ENCODE measurements around the gene KLHL13.
"Not testable (repeated sequence)": the region's sequence is repeated elsewhere in the genome, so short reads cannot be mapped to it uniquely, and the experiment has no call there.

The KLHL13 gene

DNA sequence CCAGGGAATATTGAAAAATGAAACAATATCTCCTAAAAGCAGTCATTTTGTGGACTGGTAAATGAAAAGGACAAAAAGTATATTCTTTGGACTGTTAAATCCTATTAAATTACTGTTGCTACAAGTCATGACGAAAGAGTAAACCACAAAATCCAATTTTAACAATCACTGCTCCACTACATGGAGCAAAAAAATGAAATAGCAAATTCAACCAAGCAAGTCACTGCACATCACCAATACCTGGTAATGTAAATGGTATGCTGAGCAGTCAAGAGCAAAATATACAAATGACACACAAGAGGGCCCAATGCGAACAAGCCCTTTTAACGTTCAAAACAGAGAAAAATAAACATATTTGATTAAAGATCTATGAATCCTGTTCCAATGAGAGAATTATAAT lies 126.2 kb downstream of the KLHL13 start:
- DNase-seq (ENCODE audit: low read depth, low spot score) = no peak

DNA sequence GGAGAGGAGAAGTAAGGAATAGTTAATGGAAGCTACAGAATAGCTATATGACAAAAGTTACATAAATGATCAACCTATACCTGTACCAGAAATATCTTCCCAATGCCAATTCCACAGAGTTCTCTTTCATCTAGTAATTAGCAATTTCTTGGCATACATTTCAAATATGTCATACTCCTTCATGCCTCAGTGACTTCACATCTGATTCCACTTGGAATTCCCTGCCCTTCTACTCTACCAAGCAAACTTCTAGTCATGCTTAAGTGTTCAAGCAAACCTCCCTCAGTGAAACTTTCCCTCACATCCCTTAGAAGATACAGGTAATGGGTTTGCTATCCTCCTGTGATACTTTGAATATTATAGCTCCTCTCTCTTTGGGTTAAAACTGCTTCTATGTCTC lies 127.1 kb downstream of the KLHL13 start:
- no peak for DNase-seq (ENCODE audit: low read depth, low spot score)

DNA sequence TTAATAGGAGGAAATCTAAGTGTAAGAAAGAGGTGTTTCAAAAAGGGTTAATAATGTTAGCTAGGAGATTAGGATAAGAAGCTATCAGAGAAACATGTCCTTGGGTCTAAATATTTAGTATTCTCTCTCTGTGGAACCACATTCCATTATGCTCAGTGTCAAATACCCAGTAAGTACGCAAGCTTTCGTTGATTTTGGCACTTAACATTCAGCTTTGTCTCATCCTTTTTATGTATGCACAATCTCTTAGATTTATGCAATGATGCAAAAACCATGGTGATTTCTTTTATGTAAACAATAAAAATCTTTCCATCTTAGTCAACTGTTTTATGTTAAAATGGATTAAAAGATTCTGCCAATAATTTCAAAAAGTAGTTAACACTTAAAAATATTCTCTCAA lies 129.2 kb downstream of the KLHL13 start:
- no peak for DNase-seq (ENCODE audit: low read depth, low spot score)

DNA sequence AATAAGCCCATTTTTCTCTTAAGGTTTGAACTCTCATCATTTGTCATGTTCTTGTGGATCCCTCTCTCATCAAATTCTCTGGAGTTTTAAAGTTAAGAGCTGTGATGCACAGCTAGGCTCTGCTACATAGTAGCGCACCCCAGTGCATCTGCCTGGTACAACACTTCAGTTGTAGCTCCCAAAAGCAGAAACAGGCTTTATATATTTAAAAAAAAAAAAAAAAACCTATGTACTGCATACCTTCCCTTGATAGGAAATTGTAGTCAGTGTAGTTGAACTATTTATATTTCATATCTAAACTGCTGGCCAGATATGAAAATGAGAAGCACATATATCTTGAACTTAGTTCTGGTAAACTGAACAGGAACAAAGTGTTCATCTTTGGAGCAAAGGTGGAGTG lies 131.4 kb downstream of the KLHL13 start:
- no peak for DNase-seq (ENCODE audit: low read depth, low spot score)

DNA sequence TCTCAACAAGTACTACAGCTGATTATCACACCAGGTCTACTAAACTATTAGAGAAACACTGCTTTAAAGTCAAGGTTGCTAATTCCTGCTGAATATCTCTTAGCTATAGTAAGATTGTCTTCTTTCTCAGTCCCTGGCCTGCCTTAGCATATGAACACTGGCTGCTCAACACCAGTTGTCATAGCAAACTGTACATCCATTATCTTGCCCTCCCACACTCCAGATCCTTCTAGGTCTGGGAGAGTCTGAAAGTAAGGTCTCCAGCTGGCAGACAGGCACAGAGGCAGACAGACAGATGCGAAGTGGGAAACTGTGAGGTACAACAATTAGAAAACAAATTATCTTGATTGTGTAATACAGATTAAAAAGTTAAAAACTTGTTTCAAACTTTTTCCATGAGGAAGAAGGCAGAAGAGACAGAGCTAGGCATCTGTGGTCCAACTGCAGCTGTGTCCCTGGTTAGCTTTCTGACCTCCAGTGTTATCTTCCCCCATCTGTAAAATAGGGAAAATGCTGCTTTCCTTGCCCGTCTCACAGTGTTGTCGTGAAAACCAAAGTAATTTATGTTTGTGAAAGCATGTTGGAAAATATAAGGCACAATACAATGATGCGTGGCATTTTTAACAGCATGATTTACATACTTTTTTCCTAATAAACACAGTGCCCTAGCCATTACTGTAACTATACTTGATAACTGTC lies 133.8 kb downstream of the KLHL13 start:
- DNase-seq (ENCODE audit: low read depth, low spot score) = no peak

DNA sequence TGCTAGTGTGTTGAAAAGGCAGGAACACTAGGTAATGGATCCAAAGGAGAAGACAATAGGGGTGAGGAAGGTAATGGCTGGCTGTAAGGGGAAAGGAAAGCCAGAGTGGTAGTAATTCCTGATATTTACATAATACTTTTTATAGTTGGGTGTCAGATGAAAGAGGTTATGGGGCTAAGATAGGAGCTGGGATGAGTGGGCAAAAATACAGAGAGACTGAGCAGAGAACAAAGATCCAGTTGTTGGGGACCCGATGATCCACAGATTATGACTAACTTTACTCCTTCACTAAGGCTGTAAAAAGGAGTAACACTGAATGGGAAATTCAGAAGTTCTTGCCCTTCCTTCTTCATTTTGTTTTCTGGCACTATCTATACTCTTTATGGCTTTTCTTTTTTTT lies 138.2 kb downstream of the KLHL13 start:
- DNase-seq (ENCODE audit: low read depth, low spot score) = no peak

DNA sequence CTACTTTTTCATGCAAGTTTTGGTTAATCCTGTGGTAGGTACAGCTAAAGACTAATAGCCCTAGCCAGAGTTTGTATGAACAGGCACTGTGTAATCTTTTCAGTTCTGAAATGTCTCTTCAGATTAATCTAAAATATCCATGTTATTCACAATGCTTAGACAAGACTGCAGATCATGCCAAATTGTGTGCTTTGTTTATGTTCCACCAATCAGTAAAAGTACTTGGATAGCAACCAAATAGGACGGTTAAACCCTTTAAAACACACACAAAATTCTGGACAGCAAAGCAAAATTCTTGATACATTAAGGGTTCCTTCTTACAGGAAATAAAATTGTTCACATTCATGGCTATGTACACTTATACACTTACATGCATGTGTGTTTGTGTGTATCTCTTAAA lies 139.1 kb downstream of the KLHL13 start:
- DNase-seq (ENCODE audit: low read depth, low spot score) = no peak

DNA sequence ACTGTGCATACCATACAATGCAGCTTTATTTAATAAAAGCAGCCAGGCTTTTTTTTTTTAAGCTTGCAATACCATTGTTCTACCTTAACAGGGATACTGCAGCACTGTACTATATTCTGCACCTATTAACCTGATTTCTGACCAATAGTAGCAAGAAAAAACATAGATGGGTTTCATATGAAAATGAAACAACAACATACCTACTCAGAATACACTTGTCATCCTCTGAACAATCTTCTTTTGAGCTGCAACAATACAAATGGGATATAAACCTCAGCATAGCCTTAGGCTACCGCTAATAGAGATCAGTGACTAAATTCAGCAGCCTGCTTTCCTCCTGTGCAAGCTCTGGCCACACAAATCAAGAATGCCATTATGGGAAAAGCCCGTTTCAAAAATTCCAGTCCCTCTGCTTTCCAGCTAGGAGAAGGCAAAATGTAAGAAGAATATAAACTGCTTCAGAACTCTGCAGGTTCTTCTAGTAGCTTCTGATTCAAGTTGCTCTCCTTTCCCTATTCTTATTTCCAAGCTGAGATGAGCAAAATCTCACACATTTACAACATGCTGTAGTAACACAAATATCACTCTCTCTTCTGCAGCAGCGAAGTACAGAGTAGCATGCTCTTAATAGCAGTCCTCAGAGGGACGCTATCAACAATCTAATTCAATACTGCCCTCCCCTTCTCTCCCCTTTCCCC lies 143.4 kb downstream of the KLHL13 start:
- DNase-seq (ENCODE audit: low read depth, low spot score) = no peak

DNA sequence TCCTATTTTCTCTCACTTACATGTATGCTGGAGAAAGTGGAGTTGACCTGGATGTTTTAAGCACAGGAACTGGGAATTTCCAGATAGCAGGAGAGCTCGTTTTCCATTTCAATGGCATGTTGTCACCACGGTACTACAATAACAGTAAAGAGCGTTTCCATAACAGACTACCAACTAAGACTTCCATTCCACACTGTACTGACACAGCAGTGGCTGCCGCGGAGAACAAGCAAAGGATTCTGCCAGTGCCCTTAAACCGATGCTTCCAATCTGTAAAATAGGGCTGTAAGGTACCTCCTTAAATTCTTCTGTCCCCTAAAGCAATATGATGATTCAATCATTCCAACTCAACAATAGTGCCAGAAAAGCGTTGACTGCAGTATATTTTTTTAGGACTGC lies 143.9 kb downstream of the KLHL13 start:
- no peak for DNase-seq (ENCODE audit: low read depth, low spot score)

DNA sequence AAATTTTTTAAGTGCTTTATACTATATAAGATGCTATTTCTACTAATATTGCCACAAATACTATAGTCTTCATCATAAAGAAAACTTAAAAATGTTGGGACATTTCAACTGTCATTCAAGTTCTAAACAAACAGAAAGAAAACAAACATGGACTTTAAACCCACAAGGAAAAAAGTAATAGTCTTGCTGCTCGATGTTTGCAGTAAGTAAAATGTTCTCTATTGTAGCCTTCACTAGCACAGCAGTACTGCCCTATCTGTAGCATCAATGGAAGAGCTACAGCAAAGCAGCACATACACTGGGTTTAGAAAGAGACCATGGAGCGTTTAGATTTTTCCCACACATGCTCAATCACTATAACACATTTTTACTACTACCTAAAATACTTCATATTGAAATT lies 146.8 kb downstream of the KLHL13 start:
- DNase-seq (ENCODE audit: low read depth, low spot score) = no peak

DNA sequence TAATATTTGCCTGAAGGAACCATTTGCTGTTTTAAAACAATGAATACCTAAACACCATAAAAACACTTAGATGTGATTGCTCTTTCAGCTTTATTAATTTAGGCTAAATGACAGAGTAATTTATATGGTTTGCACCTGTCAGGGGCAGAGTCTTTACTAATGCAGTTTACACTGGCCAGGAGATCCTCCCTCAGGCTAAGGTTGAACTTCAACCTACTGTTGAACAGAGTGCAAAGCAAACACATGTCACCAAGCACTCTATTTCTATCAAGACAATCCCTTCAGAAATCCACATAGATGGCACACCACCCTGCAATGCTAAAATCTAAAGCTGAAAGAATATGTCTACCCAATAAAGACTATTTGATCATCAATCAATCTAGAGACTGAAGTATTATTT lies 147.3 kb downstream of the KLHL13 start:
- DNase-seq (ENCODE audit: low read depth, low spot score) = no peak

DNA sequence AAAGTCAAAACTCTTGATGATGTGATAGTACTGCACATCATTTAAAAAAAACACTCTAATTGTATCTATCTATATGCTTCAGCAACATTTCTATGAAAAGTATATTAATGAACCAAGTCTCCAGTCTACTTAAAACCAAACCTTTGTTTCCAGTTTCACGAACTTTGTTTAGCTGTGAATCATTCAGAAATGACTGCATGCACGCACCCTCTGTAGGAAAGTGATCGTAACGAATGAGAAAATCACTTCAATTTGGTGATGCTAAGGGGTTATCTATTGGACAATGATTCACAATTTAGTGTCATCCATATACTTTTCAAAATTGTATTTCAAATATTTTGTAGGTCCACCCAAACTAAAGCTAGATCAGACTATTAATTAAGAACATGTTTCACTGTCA lies 157.6 kb downstream of the KLHL13 start:
- no peak for DNase-seq (ENCODE audit: low read depth, low spot score)

DNA sequence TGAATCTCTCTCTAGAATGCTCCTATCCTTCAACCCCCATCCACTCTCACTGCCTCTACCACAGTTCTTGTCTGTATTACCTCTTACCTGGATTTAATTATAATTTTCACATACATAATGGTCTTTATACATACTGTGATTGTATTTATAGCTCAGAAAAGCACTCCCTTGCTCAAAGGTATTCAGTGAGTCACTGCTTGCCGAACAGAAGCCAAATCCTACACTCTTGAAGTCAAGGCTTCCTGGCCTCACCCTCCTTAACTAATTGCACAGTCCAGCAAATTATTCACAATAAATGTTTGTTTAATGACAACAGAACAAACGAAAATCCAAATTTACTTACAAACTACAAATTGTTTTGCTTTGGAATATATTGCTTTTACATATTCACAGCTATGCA lies 159.5 kb downstream of the KLHL13 start:
- DNase-seq (ENCODE audit: low read depth, low spot score) = no peak

DNA sequence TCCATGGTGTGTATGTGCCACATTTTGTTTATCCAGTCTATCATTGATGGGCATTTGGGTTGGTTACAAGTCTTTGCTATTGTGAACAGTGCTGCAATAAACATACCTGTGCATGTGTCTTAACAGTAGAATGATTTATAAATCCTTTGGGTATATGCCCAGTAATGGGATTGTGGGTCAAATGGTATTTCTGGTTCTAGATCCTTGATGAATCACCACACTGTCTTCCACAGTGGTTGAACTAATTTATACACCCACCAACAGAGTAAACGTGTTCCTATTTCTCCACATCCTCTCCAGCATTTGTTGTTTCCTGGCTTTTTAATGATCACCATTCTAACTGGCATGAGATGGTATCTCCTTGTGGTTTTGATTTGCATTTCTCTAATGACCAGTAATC lies 177.3 kb downstream of the KLHL13 start:
- DNase-seq (ENCODE audit: low read depth, low spot score) = not testable (repeated sequence)

DNA sequence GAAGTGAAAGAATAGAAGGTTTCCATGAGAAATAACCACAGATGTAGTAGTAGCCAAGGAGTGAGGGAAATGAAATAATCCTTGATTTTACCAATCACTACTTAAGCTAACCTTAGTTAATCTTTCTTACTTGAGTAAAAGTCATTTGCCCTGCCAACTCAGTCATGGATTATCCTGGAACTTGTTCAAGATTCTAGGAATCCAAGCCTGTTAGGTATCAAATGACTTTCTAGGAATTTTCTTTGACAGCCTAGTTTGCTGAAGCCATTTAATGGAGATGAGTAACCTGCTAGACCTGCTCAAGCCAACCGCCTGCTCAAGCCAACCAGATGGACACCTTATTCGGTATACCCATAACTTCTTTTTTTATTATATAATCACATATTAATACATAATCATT lies 180.5 kb downstream of the KLHL13 start:
- no peak for DNase-seq (ENCODE audit: low read depth, low spot score)

DNA sequence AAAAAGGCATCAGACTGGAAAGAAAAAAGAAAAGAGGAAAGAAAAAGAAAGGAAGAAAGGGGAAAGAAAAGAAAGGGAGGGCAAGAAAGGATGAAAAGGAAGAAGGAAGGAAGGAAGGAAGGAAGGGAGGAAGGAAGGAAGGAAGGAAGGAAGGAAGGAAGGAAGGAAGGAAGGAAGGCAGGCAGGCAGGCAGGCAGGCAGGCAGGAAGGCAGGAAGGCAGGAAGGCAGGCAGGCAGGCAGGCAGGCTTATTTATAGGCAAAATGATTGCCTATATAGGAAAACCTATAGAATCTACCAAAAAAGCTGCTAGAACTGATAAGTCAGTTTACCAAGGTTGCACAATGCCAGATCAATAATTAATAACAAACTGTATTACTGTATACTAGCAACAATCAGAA lies 186.5 kb downstream of the KLHL13 start:
- not testable (repeated sequence) for DNase-seq (ENCODE audit: low read depth, low spot score)

DNA sequence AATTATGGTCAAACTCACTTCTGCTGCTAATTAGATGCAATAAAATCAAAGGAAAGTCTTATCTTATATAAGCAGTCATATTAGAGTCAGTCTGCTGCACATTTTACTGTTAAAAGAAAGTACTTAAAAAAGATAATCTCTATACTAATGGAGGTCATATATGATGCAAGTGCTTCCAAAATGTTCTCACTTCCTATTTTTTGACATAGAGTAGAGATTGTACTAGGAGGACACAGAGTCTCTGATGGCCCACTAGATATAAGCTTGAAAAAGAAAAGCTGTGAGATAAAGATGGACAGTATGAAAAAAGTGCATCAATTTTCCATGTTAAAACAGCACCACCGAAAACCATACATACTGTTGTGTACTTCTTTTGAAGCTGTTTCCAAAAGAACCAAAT lies 196.9 kb downstream of the KLHL13 start:
- no peak for DNase-seq (ENCODE audit: low read depth, low spot score)

DNA sequence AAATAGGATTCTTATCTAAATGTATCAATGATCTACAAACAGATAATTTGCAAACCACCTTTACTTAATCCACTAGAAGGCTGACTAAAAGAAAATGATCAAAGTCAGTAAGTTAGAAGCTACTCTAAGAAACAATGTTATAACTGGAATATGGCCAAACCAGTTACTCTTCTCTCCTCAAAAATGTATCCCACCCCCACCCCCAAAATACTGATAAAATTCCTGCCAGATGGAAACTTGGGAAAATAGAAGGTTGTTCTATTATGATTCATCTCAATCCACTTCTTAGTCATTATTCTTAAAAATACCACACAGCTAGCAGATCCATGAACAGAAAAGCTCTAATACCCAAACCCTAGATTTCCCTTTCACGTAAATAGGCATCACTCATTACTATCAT lies 206.4 kb downstream of the KLHL13 start:
- no peak for DNase-seq (ENCODE audit: low read depth, low spot score)

DNA sequence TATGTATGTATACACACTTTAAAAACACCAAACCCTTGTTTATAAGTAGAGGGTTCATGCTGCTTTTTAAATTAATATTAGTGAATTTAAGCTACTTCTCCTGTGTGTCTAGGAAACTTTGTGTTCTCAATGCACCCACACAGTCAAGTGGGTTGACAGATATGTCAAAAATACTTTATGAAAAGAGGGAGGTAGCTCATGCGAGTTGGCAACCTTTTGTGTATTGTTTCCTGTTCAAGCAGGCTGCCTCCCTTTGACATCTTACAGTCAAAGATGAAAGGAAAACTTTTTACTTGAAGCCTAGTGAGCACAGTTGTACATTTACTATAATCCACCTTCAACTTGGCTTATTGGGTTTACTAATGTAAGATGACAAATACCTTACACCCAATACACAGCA lies 218.4 kb downstream of the KLHL13 start:
- no peak for DNase-seq (ENCODE audit: low read depth, low spot score)

DNA sequence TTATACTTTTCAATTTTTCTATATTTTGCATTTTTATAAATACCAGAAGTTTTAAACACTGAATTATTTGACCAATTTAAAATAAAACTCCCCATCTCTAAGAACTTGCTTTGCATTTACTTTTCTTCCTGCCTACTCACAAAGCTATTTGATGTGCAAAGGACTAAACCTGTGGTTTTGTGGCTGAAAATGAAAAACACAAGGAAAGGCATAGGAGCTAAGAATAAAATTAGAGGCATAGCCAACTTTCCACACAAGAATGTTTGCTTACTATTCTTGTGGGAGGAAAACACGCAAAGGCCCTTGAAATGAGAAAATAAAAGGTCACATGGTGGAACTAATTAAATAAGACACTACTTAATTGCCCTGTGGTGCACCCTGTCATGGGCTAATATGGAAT lies 221.2 kb downstream of the KLHL13 start:
- DNase-seq (ENCODE audit: low read depth, low spot score) = no peak

DNA sequence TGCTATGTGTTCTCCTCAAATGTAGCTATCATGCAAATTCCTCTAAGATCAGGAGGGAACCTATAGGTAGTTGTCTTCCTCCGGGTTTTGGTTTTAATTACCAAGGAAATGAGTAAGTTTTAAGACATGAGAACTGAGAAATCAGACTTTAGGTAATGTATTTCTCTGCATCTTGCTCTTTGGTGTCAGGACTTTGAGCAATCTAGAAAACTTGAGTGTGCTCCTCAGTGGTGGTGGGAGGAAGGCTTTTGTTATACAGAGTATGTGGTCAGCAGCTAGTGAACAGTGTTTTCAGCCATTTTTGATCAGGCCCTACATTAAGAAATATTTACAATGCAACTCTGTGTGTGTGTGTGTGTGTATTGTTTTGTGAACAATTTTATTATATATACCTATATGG lies 224.1 kb downstream of the KLHL13 start:
- DNase-seq (ENCODE audit: low read depth, low spot score) = no peak

DNA sequence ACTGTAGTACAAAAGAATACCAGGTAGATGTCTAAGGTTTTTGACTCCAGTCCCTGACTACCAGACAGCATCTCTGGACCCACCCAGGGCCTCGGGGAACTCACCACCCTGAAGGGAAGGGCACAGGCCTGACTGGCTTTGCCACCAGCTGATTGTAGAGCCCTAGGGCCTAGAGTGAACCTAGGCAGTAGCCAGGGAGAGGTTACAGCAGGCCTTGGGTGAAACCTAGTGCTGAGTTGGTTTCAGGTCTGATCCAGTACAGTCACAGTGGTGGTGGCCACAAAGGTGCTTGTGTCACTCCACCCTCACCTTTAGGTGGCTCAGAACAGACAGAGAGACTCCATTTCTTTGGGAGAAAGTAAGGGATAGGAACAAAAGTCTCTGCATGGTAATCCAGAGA lies 244.8 kb downstream of the KLHL13 start:
- DNase-seq (ENCODE audit: low read depth, low spot score) = no peak

DNA sequence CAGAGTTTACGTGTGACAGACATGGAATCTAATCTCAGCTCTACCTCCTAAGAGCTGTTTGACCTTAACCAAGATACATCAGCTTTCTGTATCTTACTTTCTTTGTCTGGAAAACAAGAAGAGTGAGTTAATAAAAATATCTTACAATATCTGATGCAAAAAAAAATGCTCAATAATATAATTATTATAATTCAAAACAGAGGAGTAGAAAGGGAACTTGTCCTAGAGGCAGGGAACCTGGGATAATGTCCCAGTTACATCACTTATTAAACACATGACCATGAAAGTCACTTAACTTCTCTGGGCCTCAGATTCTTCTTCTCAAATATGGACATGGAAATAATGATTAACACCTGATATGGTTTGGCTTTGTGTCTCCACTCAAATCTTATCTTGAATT lies 256.1 kb downstream of the KLHL13 start:
- DNase-seq (ENCODE audit: low read depth, low spot score) = no peak

DNA sequence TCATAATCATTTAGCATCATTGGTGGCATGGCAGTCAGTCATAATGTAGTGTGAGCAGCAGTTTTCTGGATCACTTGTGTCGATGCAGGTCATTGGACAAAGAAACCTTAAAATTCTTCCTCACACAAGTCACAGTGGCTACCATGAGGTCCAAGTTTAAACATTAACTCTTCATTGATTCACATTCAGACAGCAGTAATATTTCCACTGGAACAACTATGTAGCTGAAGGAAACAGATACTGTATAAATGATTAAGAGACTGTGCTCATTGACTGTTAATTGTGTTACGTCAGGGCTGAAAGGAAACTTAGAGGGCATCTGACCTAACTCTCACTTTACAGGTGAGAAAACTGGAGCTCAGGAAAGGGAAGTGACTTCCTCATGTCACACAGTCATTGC lies 261.8 kb downstream of the KLHL13 start:
- DNase-seq (ENCODE audit: low read depth, low spot score) = no peak

Measured in activated CD4-positive, CD25-positive, alpha-beta regulatory T cell treated with anti-CD3 and anti-CD28 coated beads, Interleukin-2, amount 50 U/mL, for 16 hours (primary cell).